PC-3 (cell line): Measurements from ENCODE around the gene RAB11A. TPM values are rescaled to one million over a fixed set of nuclear protein-coding genes. Genes with fewer than 3 reads are reported as not detected.

ENCODE experiments used
- total RNA-seq: library from RNA; depleted of rRNA; stranded (reverse); fragments of >200 nt; gene quantifications from 2 replicates; pipeline ENCODE4 v1.2.3, GENCODE V29; 2014; rRNA removed

RAB11A gene
- total RNA-seq, 1 experiment from 2014 or later, result 171 TPM

Other genes with a start within 250 kb of the RAB11A start
- gene SLC24A1, start 247.6 kb upstream of the RAB11A start, total RNA-seq, result 3.0 and 3.3 TPM in 2 replicates
- gene DENND4A, start 77.2 kb upstream of the RAB11A start, total RNA-seq, result 6.2 and 11.6 TPM in 2 replicates